HepG2 (cell line): ENCODE measurements around the gene ADPRHL1. TPM values are rescaled to one million over a fixed set of nuclear protein-coding genes. Genes with fewer than 3 reads are reported as not detected.

Experiments used
- ATAC-seq: fragments of 200-7000 bp; cut with Tn5 transposase; 3 replicates; pipeline ENCODE4 v1.9.1; 2020; ENCODE audit warnings: mild to moderate bottlenecking, moderate library complexity
- BruUV-seq: library from RNA; stranded (reverse); fragments of 400-500 nt; replicated peaks from 2 replicates; lab custom pipeline; 2021; lab: Mats Ljungman, UMichigan
- CTCF ChIA-PET: fragments of 300-600 bp; formaldehyde crosslinking; extraction: SDS; loops from one replicate; lab custom pipeline; 2021; ENCODE audit warnings: low total read pairs, inconsistent platforms, low intra/inter-chr PET ratio; lab: Yijun Ruan, JAX
- POLR2A ChIA-PET: fragments of 350-600 bp; sonication (Branson Sonifier 250); formaldehyde crosslinking; loops from one replicate; lab custom pipeline; 2020; ENCODE audit warnings: antibody characterized with exemption, inconsistent platforms; lab: Yijun Ruan, JAX
- DNase-seq: peaks from one replicate; pipeline ENCODE4 v3.0.0-alpha.2; 2015; ENCODE audit warnings: low spot score
- FAIRE-seq: peaks from 3 replicates; lab custom pipeline; 2011; peaks lifted over from hg19 to GRCh38; lab: Jason Lieb, UNC
- H2AFZ ChIP-seq: one replicate; pipeline ENCODE4 v1.6.1; 2011; ENCODE audit warnings: low read length, inconsistent platforms
- H3K27ac ChIP-seq: fragments of 300-600 bp; 3 replicates; pipeline ENCODE4 v1.8.0; 2011; ENCODE audit warnings: mixed run types, mild to moderate bottlenecking, mixed read lengths, low read length, inconsistent platforms; ENCODE audit not compliant: insufficient read depth; ENCODE audit errors: extremely low read length
- H3K27me3 ChIP-seq, 2 experiments: fragments of 200-600 bp in 1 of 2; 2 replicates in 1 of 2; 3 replicates in 1 of 2; pipeline versions ENCODE4 v1.6.0 to v1.8.0; 2011; ENCODE audit warnings: low read length in 2 of 2, mild to moderate bottlenecking in 2 of 2, moderate library complexity in 2 of 2, inconsistent platforms in 1 of 2; ENCODE audit not compliant: insufficient read depth in 2 of 2, control insufficient read depth in 1 of 2
- H3K36me3 ChIP-seq, 2 experiments: fragments of 200-600 bp in 1 of 2; replicated peaks in 1 of 2; 2 replicates in 1 of 2; 3 replicates in 1 of 2; pipeline versions ENCODE4 v1.5.1 to v1.8.0; 2011; ENCODE audit warnings: low read length in 2 of 2, inconsistent platforms in 1 of 2; ENCODE audit not compliant: insufficient read depth in 2 of 2, control insufficient read depth in 1 of 2
- H3K4me1 ChIP-seq: 2 replicates; pipeline ENCODE4 v1.5.1; 2012; ENCODE audit warnings: low read length, inconsistent platforms; ENCODE audit not compliant: insufficient read depth
- H3K4me2 ChIP-seq: 2 replicates; pipeline ENCODE4 v1.6.0; 2011; ENCODE audit warnings: low read depth, low read length, inconsistent platforms
- H3K4me3 ChIP-seq, 3 experiments: fragments of 200-600 bp in 1 of 3; sonication (generic), shearing (Covaris generic) in 1 of 3; replicated peaks in 1 of 3; 2 replicates each; pipeline ENCODE4 v1.5.1; 2011 to 2016; ENCODE audit warnings: low read length in 3 of 3, inconsistent platforms in 2 of 3, low read depth in 2 of 3, mild to moderate bottlenecking in 2 of 3, control low read depth in 1 of 3, mixed read lengths in 1 of 3; ENCODE audit not compliant: insufficient read depth in 1 of 3
- H3K79me2 ChIP-seq: one replicate; pipeline ENCODE4 v1.6.1; 2011; ENCODE audit warnings: low read length, inconsistent platforms; ENCODE audit not compliant: insufficient read depth
- H3K9ac ChIP-seq: 2 replicates; pipeline ENCODE4 v1.6.0; 2011; ENCODE audit warnings: mild to moderate bottlenecking, low read depth, low read length, inconsistent platforms; ENCODE audit not compliant: insufficient read depth
- H3K9me3 ChIP-seq: 2 replicates; pipeline ENCODE4 v1.5.1; 2012; ENCODE audit warnings: mild to moderate bottlenecking, low read length
- H4K20me1 ChIP-seq: 2 replicates; pipeline ENCODE4 v1.6.0; 2011; ENCODE audit warnings: inconsistent platforms, mild to moderate bottlenecking, low read length, moderate library complexity; ENCODE audit not compliant: insufficient read depth
- POLR2A ChIP-seq, 2 experiments: IDR thresholded peaks; 2 replicates each; pipeline ENCODE4 v1.6.1; 2011; ENCODE audit warnings: low read depth in 2 of 2, low read length in 2 of 2, mild to moderate bottlenecking in 1 of 2, moderate library complexity in 1 of 2; ENCODE audit not compliant: insufficient read depth in 1 of 2
- RFX5 ChIP-seq: IDR thresholded peaks from 2 replicates; pipeline ENCODE4 v1.6.1; 2011; ENCODE audit warnings: low read depth, low read length, improper control_type of control experiment
- SMYD3 ChIP-seq: sonication (generic); formaldehyde crosslinking; IDR thresholded peaks from 2 replicates; pipeline ENCODE4 v1.8.1; 2023; ENCODE audit warnings: mild to moderate bottlenecking, missing genetic modification reagents
- SSRP1 ChIP-seq: IDR thresholded peaks from 2 replicates; pipeline ENCODE4 v1.6.1; 2016; ENCODE audit warnings: control low read depth
- ZNF230 ChIP-seq: sonication (generic); formaldehyde crosslinking; IDR thresholded peaks from 2 replicates; pipeline ENCODE4 v1.4.0; 2020; ENCODE audit warnings: mild to moderate bottlenecking, missing genetic modification reagents
- ZNF367 ChIP-seq: sonication (generic); formaldehyde crosslinking; IDR thresholded peaks from 2 replicates; pipeline ENCODE4 v1.4.0; 2020; ENCODE audit warnings: missing genetic modification reagents, borderline replicate concordance
- ZNF572 ChIP-seq: sonication (generic); formaldehyde crosslinking; IDR thresholded peaks from 2 replicates; pipeline ENCODE4 v1.5.1; 2020; ENCODE audit warnings: mild to moderate bottlenecking, missing genetic modification reagents
- ZNF772 ChIP-seq: sonication (generic); formaldehyde crosslinking; IDR thresholded peaks from 2 replicates; pipeline ENCODE4 v1.5.0; 2020; ENCODE audit warnings: mild to moderate bottlenecking, missing genetic modification reagents
- ZNF83 ChIP-seq: sonication (generic); formaldehyde crosslinking; IDR thresholded peaks from 2 replicates; pipeline ENCODE4 v1.4.0; 2020; ENCODE audit warnings: missing genetic modification reagents, mild to moderate bottlenecking, borderline replicate concordance
- WGBS: methylation state at CpG from one replicate; pipeline ENCODE4 v1.1.6; 2017; ENCODE audit warnings: low lambda C conversion rate; 5-methylcytosine and 5-hydroxymethylcytosine counted together
- in situ Hi-C: cut with HindIII; loops from 2 replicates; pipeline ENCODE4 v1.10.0; 2017; ENCODE audit warnings: low pct_unique_long_range_greater_than_20kb; ENCODE audit not compliant: extremely low pct_ligation_motif_present
- intact Hi-C: fragments of 100-400 bp; cut with micrococcal nuclease; formaldehyde crosslinking; loops from one replicate; pipeline ENCODE4 v1.10.0; 2022; ENCODE audit not compliant: unreplicated experiment
- polyA plus RNA-seq, 8 experiments: library from polyadenylated mRNA; depleted of rRNA in 3 of 8; stranded (reverse) in 7 of 8; unstranded in 1 of 8; fragments of >200 nt; fragmentation: Illumina TruSeq in 4 of 8; extraction: Trizol in 4 of 8; gene quantifications; 2 replicates each; pipeline versions ENCODE4 v1.2.1 to v1.2.3, GENCODE V29; 2011 to 2016; ENCODE audit warnings: low read depth in 4 of 8, missing spikeins in 1 of 8, mixed read lengths in 1 of 8; ENCODE audit not compliant: insufficient read depth in 1 of 8
- total RNA-seq, 5 experiments: library from RNA; depleted of rRNA; stranded (reverse); fragments of >200 nt; fragmentation: Illumina TruSeq; extraction: Trizol; gene quantifications; 2 replicates each; pipeline ENCODE4 v1.2.3, GENCODE V29; 2016; ENCODE audit warnings: low read depth in 1 of 5
- TF ChIP-seq, protein P1 (sequence below): sonication (generic); formaldehyde crosslinking; IDR thresholded peaks from one replicate; pipeline ENCODE4 v1.5.1; 2020; ENCODE audit warnings: mild to moderate bottlenecking, missing genetic modification reagents; ENCODE audit errors: not compliant biosample characterization
- TF ChIP-seq, protein P2 (sequence below): sonication (generic); formaldehyde crosslinking; IDR thresholded peaks from 2 replicates; pipeline ENCODE4 v1.8.0; 2022; ENCODE audit warnings: mild to moderate bottlenecking, missing genetic modification reagents, moderate library complexity

ADPRHL1 gene
- total and polyA plus RNA-seq, 2 of the 13 experiments (the other 11 are each of a cell fraction or from before 2014, with no cell fraction given), result 0.34 to 0.40 TPM

DNA sequence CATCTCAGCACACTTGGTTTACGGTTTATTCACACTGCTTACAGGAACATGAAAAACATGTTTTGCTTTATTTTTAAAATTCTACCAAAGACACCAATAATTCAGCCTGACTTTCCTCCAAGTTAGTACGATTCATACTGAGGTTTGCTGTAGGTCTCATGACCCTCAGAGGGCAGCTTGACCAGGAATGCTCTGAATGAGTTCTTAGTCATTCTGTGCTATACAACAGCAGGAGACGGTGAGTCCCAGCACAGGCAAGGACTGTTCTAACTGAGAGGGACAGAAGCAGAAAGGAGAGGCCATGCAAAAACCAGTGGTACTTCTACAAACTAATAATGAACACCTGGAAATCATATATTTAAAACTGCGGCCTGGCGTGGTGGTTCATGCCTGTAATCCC, 95.8 kb downstream of the ADPRHL1 start:
- H3K9me3 ChIP-seq, result no peaks in the 10 kb centered on the region
- intact Hi-C loops, result no loop called here
- no TSS peak for BruUV-seq
- peaks cover 21% of the 10 kb centered on the region for H3K79me2 ChIP-seq
- FAIRE-seq (no peak), ATAC-seq (no peak), DNase-seq (no peak)
- 96% methylated on average over 5 of the region's 5 CpGs for WGBS
- no peak overlapping the region for H3K4me2 ChIP-seq
- no peak overlapping the region for H2AFZ ChIP-seq
- H3K4me1 ChIP-seq, result peaks cover 35% of the 10 kb centered on the region
- H3K4me3 ChIP-seq, result no peak overlapping the region
- no peak overlapping the region for H3K9ac ChIP-seq
- CTCF ChIA-PET, result no interaction called here
- no peaks in the 10 kb centered on the region for H3K27me3 ChIP-seq
- in situ Hi-C loops, result no loop called here
- peaks cover 16% of the 10 kb centered on the region; the same call in 1 of the 2 replicates for H4K20me1 ChIP-seq
- POLR2A ChIA-PET, result no interaction called here
- H3K36me3 ChIP-seq, result peaks cover 6 to 40% of the 10 kb centered on the region in 2 experiments; a peak in 4 of 5 replicates
- TF ChIP-seq ZNF367 (CRISPR knock-in tag), result no peak
- no peak for TF ChIP-seq ZNF572 (CRISPR knock-in tag)
- TF ChIP-seq SMYD3, result no peak
- no peak for TF ChIP-seq ZNF772
- H3K27ac ChIP-seq, result no peak overlapping the region

DNA sequence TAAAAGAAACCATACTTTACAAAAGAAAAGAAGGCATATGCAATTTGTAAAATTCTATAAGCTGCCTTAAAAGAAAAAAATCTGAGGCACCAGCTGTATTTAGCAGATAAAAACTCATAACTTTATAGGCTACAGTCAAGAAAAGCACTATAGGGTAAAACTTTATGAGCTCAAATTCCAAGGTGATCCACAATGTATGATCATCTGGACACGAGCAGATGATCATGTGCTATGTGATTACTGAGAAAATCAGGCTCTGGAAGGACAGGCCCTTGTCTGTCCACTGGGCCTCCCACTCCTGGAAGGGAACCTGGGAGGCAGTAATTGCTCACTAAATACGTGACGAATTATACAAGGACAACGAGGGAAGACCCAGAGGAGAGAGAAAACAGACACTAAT, 96.7 kb downstream of the ADPRHL1 start:
- H3K27me3 ChIP-seq, result no peaks in the 10 kb centered on the region
- H3K27ac ChIP-seq, result no peak overlapping the region
- in situ Hi-C loops, result no loop called here

More for the DNA sequence above, 96.7 kb downstream of the ADPRHL1 start:
- ATAC-seq (no peak), FAIRE-seq (no peak), DNase-seq (no peak)
- H3K9ac ChIP-seq, result no peak overlapping the region
- peaks cover 6 to 44% of the 10 kb centered on the region in 2 experiments; a peak in 4 of 5 replicates for H3K36me3 ChIP-seq
- H3K4me3 ChIP-seq, result no peak overlapping the region
- TF ChIP-seq RFX5 (no peak), POLR2A (IDR thresholded peaks at IDR 0.05; ENCODE audit: insufficient read depth in 1 of 2, low read depth in 2 of 2, low read length in 2 of 2) (no peak), SSRP1 (CRISPR knock-in tag) (no peak), ZNF83 (CRISPR knock-in tag) (no peak), ZNF230 (no peak)
- TF ChIP-seq, protein P1, sequence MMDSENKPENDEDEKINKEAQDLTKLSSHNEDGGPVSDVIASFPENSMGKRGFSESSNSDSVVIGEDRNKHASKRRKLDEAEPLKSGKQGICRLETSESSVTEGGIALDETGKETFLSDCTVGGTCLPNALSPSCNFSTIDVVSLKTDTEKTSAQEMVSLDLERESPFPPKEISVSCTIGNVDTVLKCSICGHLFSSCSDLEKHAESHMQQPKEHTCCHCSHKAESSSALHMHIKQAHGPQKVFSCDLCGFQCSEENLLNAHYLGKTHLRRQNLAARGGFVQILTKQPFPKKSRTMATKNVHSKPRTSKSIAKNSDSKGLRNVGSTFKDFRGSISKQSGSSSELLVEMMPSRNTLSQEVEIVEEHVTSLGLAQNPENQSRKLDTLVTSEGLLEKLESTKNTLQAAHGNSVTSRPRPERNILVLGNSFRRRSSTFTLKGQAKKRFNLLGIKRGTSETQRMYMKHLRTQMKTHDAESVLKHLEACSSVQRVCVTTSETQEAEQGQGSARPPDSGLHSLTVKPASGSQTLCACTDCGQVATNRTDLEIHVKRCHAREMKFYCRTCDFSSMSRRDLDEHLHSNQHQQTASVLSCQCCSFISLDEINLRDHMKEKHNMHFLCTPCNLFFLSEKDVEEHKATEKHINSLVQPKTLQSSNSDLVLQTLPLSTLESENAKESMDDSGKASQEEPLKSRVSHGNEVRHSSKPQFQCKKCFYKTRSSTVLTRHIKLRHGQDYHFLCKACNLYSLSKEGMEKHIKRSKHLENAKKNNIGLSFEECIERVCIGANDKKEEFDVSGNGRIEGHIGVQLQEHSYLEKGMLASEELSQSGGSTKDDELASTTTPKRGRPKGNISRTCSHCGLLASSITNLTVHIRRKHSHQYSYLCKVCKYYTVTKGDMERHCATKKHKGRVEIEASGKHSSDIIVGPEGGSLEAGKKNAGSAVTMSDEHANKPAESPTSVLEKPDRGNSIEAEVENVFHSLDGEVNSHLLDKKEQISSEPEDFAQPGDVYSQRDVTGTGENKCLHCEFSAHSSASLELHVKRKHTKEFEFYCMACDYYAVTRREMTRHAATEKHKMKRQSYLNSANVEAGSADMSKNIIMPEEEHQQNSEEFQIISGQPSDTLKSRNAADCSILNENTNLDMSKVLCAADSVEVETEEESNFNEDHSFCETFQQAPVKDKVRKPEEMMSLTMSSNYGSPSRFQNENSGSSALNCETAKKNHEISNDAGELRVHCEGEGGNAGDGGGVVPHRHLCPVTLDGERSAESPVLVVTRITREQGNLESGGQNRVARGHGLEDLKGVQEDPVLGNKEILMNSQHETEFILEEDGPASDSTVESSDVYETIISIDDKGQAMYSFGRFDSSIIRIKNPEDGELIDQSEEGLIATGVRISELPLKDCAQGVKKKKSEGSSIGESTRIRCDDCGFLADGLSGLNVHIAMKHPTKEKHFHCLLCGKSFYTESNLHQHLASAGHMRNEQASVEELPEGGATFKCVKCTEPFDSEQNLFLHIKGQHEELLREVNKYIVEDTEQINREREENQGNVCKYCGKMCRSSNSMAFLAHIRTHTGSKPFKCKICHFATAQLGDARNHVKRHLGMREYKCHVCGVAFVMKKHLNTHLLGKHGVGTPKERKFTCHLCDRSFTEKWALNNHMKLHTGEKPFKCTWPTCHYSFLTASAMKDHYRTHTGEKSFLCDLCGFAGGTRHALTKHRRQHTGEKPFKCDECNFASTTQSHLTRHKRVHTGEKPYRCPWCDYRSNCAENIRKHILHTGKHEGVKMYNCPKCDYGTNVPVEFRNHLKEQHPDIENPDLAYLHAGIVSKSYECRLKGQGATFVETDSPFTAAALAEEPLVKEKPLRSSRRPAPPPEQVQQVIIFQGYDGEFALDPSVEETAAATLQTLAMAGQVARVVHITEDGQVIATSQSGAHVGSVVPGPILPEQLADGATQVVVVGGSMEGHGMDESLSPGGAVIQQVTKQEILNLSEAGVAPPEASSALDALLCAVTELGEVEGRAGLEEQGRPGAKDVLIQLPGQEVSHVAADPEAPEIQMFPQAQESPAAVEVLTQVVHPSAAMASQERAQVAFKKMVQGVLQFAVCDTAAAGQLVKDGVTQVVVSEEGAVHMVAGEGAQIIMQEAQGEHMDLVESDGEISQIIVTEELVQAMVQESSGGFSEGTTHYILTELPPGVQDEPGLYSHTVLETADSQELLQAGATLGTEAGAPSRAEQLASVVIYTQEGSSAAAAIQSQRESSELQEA, result no peak
- TF ChIP-seq, protein P2, sequence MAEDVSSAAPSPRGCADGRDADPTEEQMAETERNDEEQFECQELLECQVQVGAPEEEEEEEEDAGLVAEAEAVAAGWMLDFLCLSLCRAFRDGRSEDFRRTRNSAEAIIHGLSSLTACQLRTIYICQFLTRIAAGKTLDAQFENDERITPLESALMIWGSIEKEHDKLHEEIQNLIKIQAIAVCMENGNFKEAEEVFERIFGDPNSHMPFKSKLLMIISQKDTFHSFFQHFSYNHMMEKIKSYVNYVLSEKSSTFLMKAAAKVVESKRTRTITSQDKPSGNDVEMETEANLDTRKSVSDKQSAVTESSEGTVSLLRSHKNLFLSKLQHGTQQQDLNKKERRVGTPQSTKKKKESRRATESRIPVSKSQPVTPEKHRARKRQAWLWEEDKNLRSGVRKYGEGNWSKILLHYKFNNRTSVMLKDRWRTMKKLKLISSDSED, result no peak
- intact Hi-C loops, result no loop called here
- H3K79me2 ChIP-seq, result peaks cover 18% of the 10 kb centered on the region
- H3K4me1 ChIP-seq, result peaks cover 28% of the 10 kb centered on the region
- H3K4me2 ChIP-seq, result no peak overlapping the region
- BruUV-seq, result no TSS peak
- CTCF ChIA-PET, result no interaction called here
- H3K9me3 ChIP-seq, result no peaks in the 10 kb centered on the region
- H4K20me1 ChIP-seq, result peaks cover 13% of the 10 kb centered on the region; the same call in 1 of the 2 replicates
- POLR2A ChIA-PET, result no interaction called here
- no peak overlapping the region for H2AFZ ChIP-seq
- 68% methylated on average over 4 of the region's 4 CpGs for WGBS
